HL-60 (cell line): ENCODE data around the gene CREB3L1.

Experiments used
- GABPA ChIP-seq: IDR thresholded peaks from 2 replicates; pipeline ENCODE4 v1.6.1; 2012; ENCODE audit warnings: low read depth
- POLR2AphosphoS5 ChIP-seq: IDR thresholded peaks from 2 replicates; pipeline ENCODE4 v1.6.1; 2012; ENCODE audit warnings: low read depth
- SPI1 ChIP-seq: IDR thresholded peaks from 2 replicates; pipeline ENCODE4 v1.6.1; 2012; ENCODE audit warnings: low read depth, mild to moderate bottlenecking, borderline replicate concordance
- TF ChIP-seq, protein P1 (sequence below): IDR thresholded peaks from one replicate; pipeline ENCODE4 v1.5.1; 2011; ENCODE audit warnings: low read length, control low read depth, inconsistent platforms; ENCODE audit not compliant: insufficient read depth
- TF ChIP-seq, protein P2 (sequence below): IDR thresholded peaks from 2 replicates; pipeline ENCODE4 v1.6.1; 2012; ENCODE audit warnings: low read depth; ENCODE audit not compliant: insufficient replicate concordance

DNA sequence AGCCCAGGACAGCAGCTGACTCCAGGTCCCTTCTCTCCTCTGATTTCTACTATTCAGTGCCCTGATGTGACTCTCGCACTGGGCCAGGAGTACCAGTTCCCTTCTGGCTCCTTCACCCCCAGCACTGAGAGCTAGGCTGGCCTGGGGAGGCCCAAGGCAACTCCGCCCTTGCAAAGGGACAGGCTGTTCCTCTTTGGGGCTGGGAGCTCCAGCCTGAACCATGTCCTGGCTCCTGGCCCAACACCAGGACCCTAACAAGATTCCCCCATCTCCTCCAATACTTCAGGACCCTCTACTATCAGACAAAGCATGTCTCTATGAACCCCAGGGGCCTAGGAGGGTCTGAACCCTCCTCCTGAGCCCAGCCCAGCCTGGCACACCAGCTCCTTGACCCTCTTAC, 12.5 kb downstream of the CREB3L1 start:
- TF ChIP-seq, protein P1, sequence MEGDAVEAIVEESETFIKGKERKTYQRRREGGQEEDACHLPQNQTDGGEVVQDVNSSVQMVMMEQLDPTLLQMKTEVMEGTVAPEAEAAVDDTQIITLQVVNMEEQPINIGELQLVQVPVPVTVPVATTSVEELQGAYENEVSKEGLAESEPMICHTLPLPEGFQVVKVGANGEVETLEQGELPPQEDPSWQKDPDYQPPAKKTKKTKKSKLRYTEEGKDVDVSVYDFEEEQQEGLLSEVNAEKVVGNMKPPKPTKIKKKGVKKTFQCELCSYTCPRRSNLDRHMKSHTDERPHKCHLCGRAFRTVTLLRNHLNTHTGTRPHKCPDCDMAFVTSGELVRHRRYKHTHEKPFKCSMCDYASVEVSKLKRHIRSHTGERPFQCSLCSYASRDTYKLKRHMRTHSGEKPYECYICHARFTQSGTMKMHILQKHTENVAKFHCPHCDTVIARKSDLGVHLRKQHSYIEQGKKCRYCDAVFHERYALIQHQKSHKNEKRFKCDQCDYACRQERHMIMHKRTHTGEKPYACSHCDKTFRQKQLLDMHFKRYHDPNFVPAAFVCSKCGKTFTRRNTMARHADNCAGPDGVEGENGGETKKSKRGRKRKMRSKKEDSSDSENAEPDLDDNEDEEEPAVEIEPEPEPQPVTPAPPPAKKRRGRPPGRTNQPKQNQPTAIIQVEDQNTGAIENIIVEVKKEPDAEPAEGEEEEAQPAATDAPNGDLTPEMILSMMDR = no peak
- TF ChIP-seq POLR2AphosphoS5 = no peak
- TF ChIP-seq GABPA = no peak
- TF ChIP-seq, protein P2, sequence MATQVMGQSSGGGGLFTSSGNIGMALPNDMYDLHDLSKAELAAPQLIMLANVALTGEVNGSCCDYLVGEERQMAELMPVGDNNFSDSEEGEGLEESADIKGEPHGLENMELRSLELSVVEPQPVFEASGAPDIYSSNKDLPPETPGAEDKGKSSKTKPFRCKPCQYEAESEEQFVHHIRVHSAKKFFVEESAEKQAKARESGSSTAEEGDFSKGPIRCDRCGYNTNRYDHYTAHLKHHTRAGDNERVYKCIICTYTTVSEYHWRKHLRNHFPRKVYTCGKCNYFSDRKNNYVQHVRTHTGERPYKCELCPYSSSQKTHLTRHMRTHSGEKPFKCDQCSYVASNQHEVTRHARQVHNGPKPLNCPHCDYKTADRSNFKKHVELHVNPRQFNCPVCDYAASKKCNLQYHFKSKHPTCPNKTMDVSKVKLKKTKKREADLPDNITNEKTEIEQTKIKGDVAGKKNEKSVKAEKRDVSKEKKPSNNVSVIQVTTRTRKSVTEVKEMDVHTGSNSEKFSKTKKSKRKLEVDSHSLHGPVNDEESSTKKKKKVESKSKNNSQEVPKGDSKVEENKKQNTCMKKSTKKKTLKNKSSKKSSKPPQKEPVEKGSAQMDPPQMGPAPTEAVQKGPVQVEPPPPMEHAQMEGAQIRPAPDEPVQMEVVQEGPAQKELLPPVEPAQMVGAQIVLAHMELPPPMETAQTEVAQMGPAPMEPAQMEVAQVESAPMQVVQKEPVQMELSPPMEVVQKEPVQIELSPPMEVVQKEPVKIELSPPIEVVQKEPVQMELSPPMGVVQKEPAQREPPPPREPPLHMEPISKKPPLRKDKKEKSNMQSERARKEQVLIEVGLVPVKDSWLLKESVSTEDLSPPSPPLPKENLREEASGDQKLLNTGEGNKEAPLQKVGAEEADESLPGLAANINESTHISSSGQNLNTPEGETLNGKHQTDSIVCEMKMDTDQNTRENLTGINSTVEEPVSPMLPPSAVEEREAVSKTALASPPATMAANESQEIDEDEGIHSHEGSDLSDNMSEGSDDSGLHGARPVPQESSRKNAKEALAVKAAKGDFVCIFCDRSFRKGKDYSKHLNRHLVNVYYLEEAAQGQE = no peak
- no peak for TF ChIP-seq SPI1
